ENCODE data around the gene NCDN.

GRCh38 chr1:35539073-35539823, 18.4 kb upstream of the NCDN start:
- no peak for TF ChIP-seq CTCF (IDR thresholded peaks at IDR 0.05)
- no peak for TF ChIP-seq POLR2AphosphoS5 (IDR thresholded peaks at IDR 0.05)
